Ovary (tissue), 9 donors: ENCODE results near the gene DEPDC5. TPM values are rescaled to one million over a fixed set of nuclear protein-coding genes. Genes with fewer than 3 reads are reported as not detected.
"Not testable (repeated sequence)": the region's sequence is repeated elsewhere in the genome, so short reads cannot be mapped to it uniquely, and the experiment has no call there.

ENCODE experiments used
- DNase-seq, 5 donors: peaks; one replicate each; pipeline ENCODE4 v3.0.0-alpha.2; 2019 to 2020
- H3K27ac ChIP-seq, 2 donors: fragments of 200-600 bp; one replicate each; pipeline versions ENCODE4 v1.5.1 to v1.8.0; 2019 to 2022
- H3K27me3 ChIP-seq: fragments of 200-600 bp; one replicate; pipeline ENCODE4 v1.8.0; 2022
- H3K36me3 ChIP-seq: fragments of 200-600 bp; sonication (generic); one replicate; pipeline ENCODE4 v1.5.1; 2019
- H3K4me1 ChIP-seq: one replicate; pipeline ENCODE4 v1.8.1; 2013; ENCODE audit warnings: mild to moderate bottlenecking, moderate library complexity; ENCODE audit not compliant: insufficient read depth
- H3K4me3 ChIP-seq: fragments of 200-600 bp; sonication (generic); one replicate; pipeline ENCODE4 v1.5.1; 2017
- H3K9me3 ChIP-seq, 2 donors: fragments of 200-600 bp in 1 of 2; sonication (generic) in 1 of 2; one replicate each; pipeline versions ENCODE4 v1.5.1 to v1.8.1; 2013 to 2019; ENCODE audit warnings: mild to moderate bottlenecking in 1 of 2, moderate library complexity in 1 of 2
- EP300 ChIP-seq: sonication (generic); formaldehyde crosslinking; IDR thresholded peaks from one replicate; pipeline ENCODE4 v1.6.1; 2017; ENCODE audit warnings: antibody characterized with exemption
- POLR2A ChIP-seq: fragments of 450-650 bp; IDR thresholded peaks from one replicate; pipeline ENCODE4 v1.6.1; 2017; ENCODE audit warnings: antibody characterized with exemption, mild to moderate bottlenecking, moderate library complexity
- WGBS, 3 donors: extraction: QIAGEN DNeasy Blood & Tissue Kit in 1 of 3; methylation state at CpG; one replicate each; pipeline versions ENCODE4 v1.1.5 to v1.1.7; 2013 to 2017; 5-methylcytosine and 5-hydroxymethylcytosine counted together
- intact Hi-C, 4 donors: fragments of 100-400 bp; cut with DNase I; formaldehyde crosslinking; loops; one replicate each; pipeline versions ENCODE4 v1.11.0 to v1.15.1; 2022 to 2023
- polyA plus RNA-seq, 2 donors: library from polyadenylated mRNA; stranded (reverse); fragments of 200-250 nt in 1 of 2; fragments of 350-450 nt in 1 of 2; fragmentation: Illumina TruSeq in 1 of 2; extraction: RNeasy Lipid Tissue Mini Kit (QIAGEN cat#74804) in 1 of 2; gene quantifications; one replicate each; pipeline ENCODE4 v1.2.3, GENCODE V29; 2013 to 2014
- total RNA-seq, 7 donors: library from RNA; depleted of rRNA in 2 of 7; stranded (reverse); fragments of >200 nt in 2 of 7; fragmentation: NEBNext Ultra II Directional in 3 of 7; extraction: Animal tissue kit (Norgen Biotek cat#: 25700) in 3 of 7; gene quantifications; one replicate each; pipeline versions ENCODE4 v1.1.0 to v1.2.4, GENCODE V29; 2016 to 2023
- TF ChIP-seq, protein P1 (sequence below), 3 donors: fragments of 450-650 bp in 2 of 3; fragments of 200-600 bp in 1 of 3; IDR thresholded peaks; one replicate each; pipeline versions ENCODE4 v1.5.1 to v1.8.0; 2016 to 2022; ENCODE audit warnings: antibody characterized with exemption in 3 of 3, mild to moderate bottlenecking in 1 of 3
- donor health status: DM: no; HTN: no; CAD: no; lungs with moderate emphysema.
- donor health status: DM: no; HTN: no; CAD: no.
- donor health status: Bipolar disorder and iron deficiency.
- donor health status: DM: yes; HTN: yes; CAD: no.
- donor health status: DM: no; HTN: no; CAD: no.
- donor health status: DM: yes; HTN: yes; CAD: no.

The DEPDC5 gene
- total and polyA plus RNA-seq, 9 donors: 12.1 to 73.3 (median 32.8) TPM

DNA sequence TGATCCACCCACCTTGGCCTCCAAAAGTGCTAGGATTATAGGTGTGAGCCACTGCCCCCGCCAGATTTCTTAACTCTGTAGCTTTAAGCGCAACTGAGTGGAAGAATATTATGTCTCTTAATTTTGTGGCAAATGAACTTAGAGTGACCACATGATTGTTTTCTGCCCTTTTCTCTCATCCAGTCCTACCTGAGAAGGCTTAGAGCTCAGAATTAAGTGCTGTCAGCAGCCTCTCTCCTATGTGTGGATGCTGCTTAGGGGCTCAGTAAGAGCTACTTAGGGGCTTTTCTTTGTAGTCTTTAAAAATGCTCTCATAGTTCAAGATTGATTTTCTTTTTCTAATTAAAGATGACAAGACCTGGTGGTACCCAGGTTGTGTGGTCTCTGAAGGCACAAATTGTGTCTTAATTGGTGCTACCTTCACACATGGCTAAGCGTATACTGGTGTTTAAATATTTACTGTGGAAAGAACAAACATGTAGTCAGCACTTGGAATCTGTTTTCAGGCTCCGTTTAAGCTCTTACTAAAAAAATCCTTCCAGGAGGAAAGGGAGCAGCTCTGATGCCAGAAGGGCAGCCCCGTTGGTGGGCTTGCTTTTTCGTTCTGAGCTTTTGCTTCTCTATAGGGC lies 59.3 kb downstream of the DEPDC5 start:
- H3K36me3 ChIP-seq: no peaks in the 10 kb centered on the region
- H3K4me1 ChIP-seq: no peaks in the 10 kb centered on the region
- no peak overlapping the region for H3K4me3 ChIP-seq
- no peak overlapping the region for H3K27ac ChIP-seq
- no peaks in the 10 kb centered on the region for H3K9me3 ChIP-seq
- DNase-seq: no peak
- no peak for TF ChIP-seq POLR2A
- TF ChIP-seq, protein P1, sequence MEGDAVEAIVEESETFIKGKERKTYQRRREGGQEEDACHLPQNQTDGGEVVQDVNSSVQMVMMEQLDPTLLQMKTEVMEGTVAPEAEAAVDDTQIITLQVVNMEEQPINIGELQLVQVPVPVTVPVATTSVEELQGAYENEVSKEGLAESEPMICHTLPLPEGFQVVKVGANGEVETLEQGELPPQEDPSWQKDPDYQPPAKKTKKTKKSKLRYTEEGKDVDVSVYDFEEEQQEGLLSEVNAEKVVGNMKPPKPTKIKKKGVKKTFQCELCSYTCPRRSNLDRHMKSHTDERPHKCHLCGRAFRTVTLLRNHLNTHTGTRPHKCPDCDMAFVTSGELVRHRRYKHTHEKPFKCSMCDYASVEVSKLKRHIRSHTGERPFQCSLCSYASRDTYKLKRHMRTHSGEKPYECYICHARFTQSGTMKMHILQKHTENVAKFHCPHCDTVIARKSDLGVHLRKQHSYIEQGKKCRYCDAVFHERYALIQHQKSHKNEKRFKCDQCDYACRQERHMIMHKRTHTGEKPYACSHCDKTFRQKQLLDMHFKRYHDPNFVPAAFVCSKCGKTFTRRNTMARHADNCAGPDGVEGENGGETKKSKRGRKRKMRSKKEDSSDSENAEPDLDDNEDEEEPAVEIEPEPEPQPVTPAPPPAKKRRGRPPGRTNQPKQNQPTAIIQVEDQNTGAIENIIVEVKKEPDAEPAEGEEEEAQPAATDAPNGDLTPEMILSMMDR (IDR thresholded peaks at IDR 0.05): no peak
- TF ChIP-seq EP300: no peak
- no peaks in the 10 kb centered on the region for H3K27me3 ChIP-seq
- WGBS, 3 donors: 84 to 92% (median 88%) methylated on average over 6 of the region's 6 CpGs
- intact Hi-C loops: no loop called here

DNA sequence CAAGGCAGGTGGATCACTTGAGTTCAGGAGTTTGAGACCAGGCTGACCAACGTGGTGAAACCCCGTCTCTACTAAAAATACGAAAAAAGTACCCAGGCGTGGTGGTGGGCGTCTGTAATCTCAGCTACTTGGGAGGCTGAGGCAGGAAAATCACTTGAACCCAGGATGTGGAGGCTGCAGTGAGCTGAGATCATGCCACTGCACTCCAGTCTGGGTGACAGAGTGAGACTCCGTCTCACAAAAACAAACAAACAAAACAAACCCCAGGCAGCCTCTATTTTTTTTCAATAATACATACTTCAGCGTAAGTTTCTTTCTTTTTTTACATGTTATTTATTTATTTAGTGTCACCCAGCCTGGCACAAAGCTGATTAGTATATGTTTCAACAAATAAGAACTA lies 60.1 kb downstream of the DEPDC5 start:
- 92 to 93% (median 93%) methylated on average over 7 of the region's 7 CpGs for WGBS, 3 donors
- not testable (repeated sequence) for H3K36me3 ChIP-seq

DNA sequence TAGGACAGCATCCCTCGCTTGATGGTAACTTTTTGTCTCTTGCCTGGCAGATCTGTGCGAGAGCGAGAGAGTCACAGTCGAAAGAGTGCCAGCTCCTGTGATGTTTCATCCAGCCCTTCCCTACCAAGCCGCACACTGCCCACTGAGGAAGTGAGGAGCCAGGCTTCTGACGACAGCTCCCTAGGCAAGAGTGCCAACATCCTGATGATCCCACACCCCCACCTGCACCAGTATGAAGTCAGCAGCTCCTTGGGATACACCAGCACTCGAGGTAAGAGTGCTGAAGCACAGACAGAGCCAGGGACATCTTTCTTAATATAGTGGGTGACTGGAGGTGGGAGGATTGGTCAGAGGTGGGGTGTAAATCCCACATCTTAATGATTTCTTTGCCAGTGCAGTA lies 61.1 kb downstream of the DEPDC5 start:
- no peak overlapping the region for H3K4me3 ChIP-seq
- intact Hi-C loops: no loop called here
- no peaks in the 10 kb centered on the region for H3K36me3 ChIP-seq
- DNase-seq: no peak
- no peaks in the 10 kb centered on the region for H3K27me3 ChIP-seq
- WGBS, 3 donors: 89 to 96% (median 92%) methylated on average over 7 of the region's 7 CpGs
- H3K4me1 ChIP-seq: no peaks in the 10 kb centered on the region
- H3K9me3 ChIP-seq: no peaks in the 10 kb centered on the region
- TF ChIP-seq, protein P1 (IDR thresholded peaks at IDR 0.05): no peak
- TF ChIP-seq POLR2A: no peak
- no peak for TF ChIP-seq EP300
- H3K27ac ChIP-seq: no peak overlapping the region

More for the DNA sequence above, 60.1 kb downstream of the DEPDC5 start:
- H3K9me3 ChIP-seq, H3K4me1 ChIP-seq, H3K4me3 ChIP-seq, intact Hi-C loops, H3K27me3 ChIP-seq, H3K27ac ChIP-seq, DNase-seq: not testable (repeated sequence)

DNA sequence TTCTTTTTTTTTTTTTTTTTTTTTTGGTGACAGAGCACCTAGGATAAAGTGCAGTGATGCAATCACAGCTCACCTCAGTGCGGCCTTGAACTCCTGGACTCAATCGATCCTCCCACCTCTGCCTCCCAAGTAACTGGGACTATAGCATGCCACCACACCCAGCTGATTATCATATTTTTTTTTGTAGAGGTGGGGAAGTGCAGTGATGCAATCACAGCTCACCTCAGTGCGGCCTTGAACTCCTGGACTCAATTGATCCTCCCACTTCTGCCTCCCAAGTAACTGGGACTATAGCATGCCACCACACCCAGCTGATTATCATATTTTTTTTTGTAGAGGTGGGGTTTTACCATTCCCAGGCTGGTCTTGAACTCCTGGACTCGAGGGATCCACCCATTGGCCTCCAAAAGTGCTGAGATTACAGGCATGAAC lies 61.6 kb downstream of the DEPDC5 start:
- H3K27me3 ChIP-seq, DNase-seq, H3K4me3 ChIP-seq, H3K36me3 ChIP-seq, H3K9me3 ChIP-seq, H3K4me1 ChIP-seq, H3K27ac ChIP-seq, intact Hi-C loops: not testable (repeated sequence)
- 84 to 91% (median 87%) methylated on average over 4 of the region's 4 CpGs for WGBS, 3 donors

DNA sequence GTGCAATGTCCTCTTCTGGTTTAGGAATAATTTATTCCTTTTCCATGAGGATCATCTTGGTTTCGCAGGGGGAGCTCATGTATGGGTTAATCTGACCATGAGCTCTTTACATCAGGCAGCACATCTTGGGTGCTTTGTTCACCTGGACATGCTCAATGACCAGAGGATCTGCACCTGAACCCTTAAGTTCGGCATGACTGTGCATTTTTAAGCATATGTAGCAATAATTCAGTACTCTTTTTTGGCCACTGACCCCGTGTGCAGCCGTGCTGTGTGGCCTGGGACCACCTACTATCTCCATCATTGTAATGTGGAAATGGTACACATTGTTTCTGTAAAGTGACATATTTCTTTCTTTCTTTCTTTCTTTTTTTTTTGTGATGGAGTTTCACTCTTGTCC lies 62.9 kb downstream of the DEPDC5 start:
- TF ChIP-seq POLR2A (no peak), EP300 (no peak)
- TF ChIP-seq, protein P1 (IDR thresholded peaks at IDR 0.05): no peak
- Histone ChIP-seq H3K27me3 (no peaks in the 10 kb centered on the region), H3K4me1 (no peaks in the 10 kb centered on the region), H3K4me3 (no peak overlapping the region), H3K9me3 (no peaks in the 10 kb centered on the region), H3K36me3 (no peaks in the 10 kb centered on the region), H3K27ac (no peak overlapping the region)
- intact Hi-C loops: no loop called here
- no peak for DNase-seq
- WGBS, 3 donors: 90 to 94% (median 92%) methylated on average over 4 of the region's 4 CpGs
